VCaP (cell line): Measurements from ENCODE around the gene SOX18.

Source experiments
- H3K27ac ChIP-seq: fragments of 450-650 bp; 2 replicates; pipeline ENCODE4 v1.5.1; 2017
- CTCF ChIP-seq: fragments of 450-650 bp; conservative IDR thresholded peaks from 2 replicates; pipeline ENCODE4 v1.5.1; 2017; ENCODE audit warnings: mild to moderate bottlenecking, moderate library complexity

Gene SOX18

GRCh38 chr20:64074963-64075362 is 25.5 kb upstream of the SOX18 start:
- H3K27ac ChIP-seq: no peak overlapping the region
- no peak for TF ChIP-seq CTCF

GRCh38 chr20:64074184-64074789 is 24.8 kb upstream of the SOX18 start:
- TF ChIP-seq CTCF: no peak
- H3K27ac ChIP-seq: no peak overlapping the region

- H3K27ac ChIP-seq: no peak overlapping the region
- TF ChIP-seq CTCF: no peak
Observed at GRCh38 chr20:64073476-64074183, 24.2 kb upstream of the SOX18 start.

- no peak for TF ChIP-seq CTCF
- no peak overlapping the region for H3K27ac ChIP-seq
Observed at GRCh38 chr20:64072498-64073063, 23.1 kb upstream of the SOX18 start.

- no peak overlapping the region for H3K27ac ChIP-seq
- TF ChIP-seq CTCF: no peak
Observed at GRCh38 chr20:64071341-64072332, 22.2 kb upstream of the SOX18 start.

- H3K27ac ChIP-seq: no peak overlapping the region
- TF ChIP-seq CTCF: no peak
Observed at GRCh38 chr20:64070244-64070993, 21.0 kb upstream of the SOX18 start.
